Keratinocyte (primary cell): Measurements from ENCODE around the gene CRTC3. TPM values are rescaled to one million over a fixed set of nuclear protein-coding genes. Genes with fewer than 3 reads are reported as not detected.
"Not testable (repeated sequence)": the region's sequence is repeated elsewhere in the genome, so short reads cannot be mapped to it uniquely, and the experiment has no call there.

Source experiments
- DNase-seq: peaks from one replicate; pipeline ENCODE4 v3.0.0-alpha.2; 2011; ENCODE audit warnings: low read depth, missing footprints, low spot score
- FAIRE-seq: peaks from 2 replicates; lab custom pipeline; 2011; peaks lifted over from hg19 to GRCh38; lab: Jason Lieb, UNC
- H2AFZ ChIP-seq: 2 replicates; pipeline ENCODE4 v1.6.0; 2012; ENCODE audit warnings: low read length, control low read depth, inconsistent platforms; ENCODE audit not compliant: control insufficient read depth
- H3K27ac ChIP-seq: 2 replicates; pipeline ENCODE4 v1.5.1; 2011; ENCODE audit warnings: low read length; ENCODE audit not compliant: control insufficient read depth, insufficient read depth
- H3K27me3 ChIP-seq: 3 replicates; pipeline ENCODE4 v1.6.0; 2011; ENCODE audit warnings: low read length; ENCODE audit not compliant: control insufficient read depth, insufficient read depth; ENCODE audit errors: extremely low read depth
- H3K36me3 ChIP-seq, 2 experiments: 2 replicates in 1 of 2; 3 replicates in 1 of 2; pipeline ENCODE4 v1.5.1; 2011; ENCODE audit warnings: low read length in 2 of 2, mild to moderate bottlenecking in 1 of 2; ENCODE audit not compliant: control insufficient read depth in 2 of 2, insufficient read depth in 2 of 2; ENCODE audit errors: extremely low read depth in 1 of 2
- H3K4me1 ChIP-seq: 3 replicates; pipeline ENCODE4 v1.5.1; 2011; ENCODE audit warnings: low read length; ENCODE audit not compliant: control insufficient read depth, insufficient read depth; ENCODE audit errors: extremely low read depth
- H3K4me2 ChIP-seq: 3 replicates; pipeline ENCODE4 v1.6.0; 2011; ENCODE audit warnings: low read depth, low read length; ENCODE audit not compliant: control insufficient read depth, insufficient read depth; ENCODE audit errors: extremely low read depth
- H3K4me3 ChIP-seq, 3 experiments: fragments of 200-600 bp in 1 of 3; sonication (generic) in 1 of 3; 2 replicates in 2 of 3; 3 replicates in 1 of 3; pipeline ENCODE4 v1.5.1; 2011 to 2016; ENCODE audit warnings: low read length in 3 of 3, mild to moderate bottlenecking in 3 of 3, control low read depth in 2 of 3, inconsistent platforms in 1 of 3, low read depth in 1 of 3, mixed read lengths in 1 of 3, mixed run types in 1 of 3, moderate library complexity in 1 of 3; ENCODE audit not compliant: control insufficient read depth in 2 of 3, insufficient read depth in 2 of 3; ENCODE audit errors: extremely low read depth in 1 of 3
- H3K79me2 ChIP-seq: 2 replicates; pipeline ENCODE4 v1.6.0; 2012; ENCODE audit warnings: low read length; ENCODE audit not compliant: control insufficient read depth, insufficient read depth
- H3K9ac ChIP-seq: 3 replicates; pipeline ENCODE4 v1.6.0; 2011; ENCODE audit warnings: low read length; ENCODE audit not compliant: control insufficient read depth, insufficient read depth; ENCODE audit errors: extremely low read depth
- H3K9me1 ChIP-seq: 3 replicates; pipeline ENCODE4 v1.6.0; 2011; ENCODE audit warnings: low read length; ENCODE audit not compliant: control insufficient read depth, insufficient read depth; ENCODE audit errors: extremely low read depth
- H3K9me3 ChIP-seq: 2 replicates; pipeline ENCODE4 v1.5.1; 2012; ENCODE audit warnings: low read depth, low read length; ENCODE audit not compliant: control insufficient read depth
- H4K20me1 ChIP-seq: 3 replicates; pipeline ENCODE4 v1.6.0; 2011; ENCODE audit warnings: low read length; ENCODE audit not compliant: control insufficient read depth, insufficient read depth; ENCODE audit errors: extremely low read depth
- CTCF ChIP-seq, 3 experiments: IDR thresholded peaks in 1 of 3; conservative IDR thresholded peaks in 1 of 3; optimal IDR thresholded peaks in 1 of 3; 2 replicates in 2 of 3; 3 replicates in 1 of 3; pipeline versions ENCODE3 to v1.5.1; 2011; ENCODE audit warnings: low read length in 3 of 3, mild to moderate bottlenecking in 3 of 3, moderate library complexity in 2 of 3, control low read depth in 1 of 3, inconsistent platforms in 1 of 3; ENCODE audit not compliant: insufficient read depth in 2 of 3; ENCODE audit errors: extremely low read depth in 1 of 3
- EZH2 ChIP-seq: IDR thresholded peaks from one replicate; pipeline ENCODE4 v1.6.1; 2012; ENCODE audit warnings: inconsistent platforms, mild to moderate bottlenecking, low read length, moderate library complexity
- dilution Hi-C: fragments of 300-500 bp; cut with MboI; formaldehyde crosslinking; loops from one replicate; pipeline ENCODE4 v1.7.0; 2020; ENCODE audit warnings: low sequenced_read_pairs; ENCODE audit not compliant: extremely low pct_ligation_motif_present
- polyA plus RNA-seq, 5 experiments: library from polyadenylated mRNA; depleted of rRNA in 3 of 5; stranded (reverse) in 3 of 5; stranded (forward) in 1 of 5; unstranded in 1 of 5; fragments of >200 nt; gene quantifications; 1 replicate in 1 of 5; 2 replicates in 3 of 5; 3 replicates in 1 of 5; pipeline versions ENCODE4 v1.2.1 to v1.2.3, GENCODE V29; 2011 to 2012; ENCODE audit warnings: missing spikeins in 2 of 5, low read depth in 1 of 5, low replicate concordance in 1 of 5

The CRTC3 gene
- polyA plus RNA-seq, 1 donor (not counting 4 experiments of a cell fraction or from before 2014, with no cell fraction given), result 11.9 TPM

DNA sequence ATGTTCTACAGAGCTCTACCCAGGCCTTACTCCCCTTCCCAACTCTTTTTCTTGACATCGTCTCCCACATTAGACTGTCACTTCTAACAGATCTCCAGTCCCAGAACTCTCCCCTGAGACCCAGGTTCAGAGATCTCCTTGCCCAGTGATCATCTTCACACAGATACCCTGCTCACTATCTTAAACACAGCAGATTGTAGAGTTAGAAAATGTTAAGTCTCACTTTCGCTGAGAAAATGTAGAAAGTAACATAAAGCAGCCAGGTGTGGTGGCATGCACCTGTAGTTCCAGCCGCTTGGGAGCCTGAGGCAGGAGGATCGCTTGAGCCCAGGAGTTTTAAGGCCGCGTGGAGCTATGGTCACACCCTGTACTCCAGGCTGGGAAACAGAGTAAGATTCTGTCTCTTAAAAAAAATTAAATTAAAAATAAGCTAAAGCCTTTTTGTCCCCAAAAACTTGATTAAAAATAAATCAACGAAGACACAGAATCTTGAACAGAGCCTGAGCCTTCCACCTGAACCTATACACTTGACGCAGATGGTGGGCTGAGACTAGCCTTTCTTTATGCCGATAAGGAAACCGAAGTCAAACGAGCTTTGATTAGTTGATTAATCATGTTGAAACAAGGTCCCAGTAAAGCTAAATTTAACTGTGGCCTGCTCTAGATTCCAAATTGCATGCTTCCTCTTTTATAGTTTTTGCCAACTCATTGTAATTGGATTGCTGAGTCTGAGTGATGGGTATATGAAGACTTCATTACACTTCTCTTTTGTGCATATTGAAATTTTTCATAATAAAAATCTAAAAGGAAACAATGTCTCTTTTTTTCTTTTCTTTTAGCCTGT is 156.1 kb downstream of the CRTC3 start:
- Histone ChIP-seq H3K9ac (no peak overlapping the region), H3K9me1 (no peaks in the 10 kb centered on the region), H3K27ac (no peak overlapping the region), H3K4me1 (peaks cover 4% of the 10 kb centered on the region), H3K4me2 (no peak overlapping the region), H3K9me3 (no peaks in the 10 kb centered on the region), H3K27me3 (no peaks in the 10 kb centered on the region), H2AFZ (no peak overlapping the region), H3K79me2 (no peaks in the 10 kb centered on the region), H3K4me3 (no peak overlapping the region), H4K20me1 (no peaks in the 10 kb centered on the region), H3K36me3 (no peaks in the 10 kb centered on the region)
- DNase-seq, result no peak
- dilution Hi-C loops, result no loop called here
- no peak for FAIRE-seq
- TF ChIP-seq EZH2 (no peak), CTCF (optimal IDR thresholded peaks at IDR 0.05 in 1 of 3, IDR thresholded peaks at IDR 0.05 in 1 of 3, conservative IDR thresholded peaks at IDR 0.05 in 1 of 3; ENCODE audit: extremely low read depth in 1 of 3, insufficient read depth in 2 of 3, low read length in 3 of 3) (no peak)

DNA sequence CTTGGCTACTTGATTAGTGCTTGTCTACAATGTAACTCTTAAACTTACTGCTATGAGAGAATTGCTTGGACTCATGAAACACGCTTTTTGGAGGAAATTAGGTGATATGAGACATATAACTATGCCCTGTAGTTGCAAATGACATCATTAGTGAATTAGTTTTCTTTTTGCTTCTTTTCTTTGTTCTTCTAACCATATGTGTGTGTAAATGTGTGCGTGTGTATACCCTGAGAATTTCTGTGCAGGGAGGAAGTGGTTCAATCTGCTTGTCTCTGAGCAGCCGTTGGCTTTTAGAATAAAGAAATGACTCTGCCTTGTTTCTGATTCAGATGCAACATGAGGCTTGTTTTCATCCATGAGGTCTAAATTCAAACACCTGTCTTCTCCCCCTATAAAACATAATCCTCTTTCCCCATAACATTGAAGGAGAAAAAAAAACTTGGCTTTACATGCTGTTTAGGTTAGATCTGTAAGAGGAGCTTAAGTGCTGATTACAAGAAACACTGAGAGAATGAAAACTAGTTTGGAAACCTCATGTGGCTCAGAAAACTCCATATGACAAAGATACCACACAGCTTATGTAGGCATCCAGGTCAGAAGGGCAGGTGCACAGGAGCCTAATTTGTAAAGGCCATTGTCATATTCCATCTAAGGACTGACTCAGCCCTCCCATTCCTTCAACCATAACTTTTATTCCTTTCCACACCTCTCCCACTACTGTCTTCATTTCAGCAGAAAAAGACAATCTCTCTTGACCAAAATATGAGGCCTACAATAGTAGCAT is 156.9 kb downstream of the CRTC3 start:
- Histone ChIP-seq H2AFZ (no peak overlapping the region), H3K9me1 (no peaks in the 10 kb centered on the region), H3K4me2 (no peak overlapping the region), H3K4me1 (no peaks in the 10 kb centered on the region), H3K9ac (no peak overlapping the region), H3K27me3 (no peaks in the 10 kb centered on the region), H4K20me1 (no peaks in the 10 kb centered on the region), H3K79me2 (no peaks in the 10 kb centered on the region), H3K27ac (no peak overlapping the region), H3K36me3 (no peaks in the 10 kb centered on the region), H3K4me3 (no peak overlapping the region), H3K9me3 (no peaks in the 10 kb centered on the region)
- dilution Hi-C loops, result no loop called here
- no peak for TF ChIP-seq EZH2
- FAIRE-seq (no peak), DNase-seq (no peak)

DNA sequence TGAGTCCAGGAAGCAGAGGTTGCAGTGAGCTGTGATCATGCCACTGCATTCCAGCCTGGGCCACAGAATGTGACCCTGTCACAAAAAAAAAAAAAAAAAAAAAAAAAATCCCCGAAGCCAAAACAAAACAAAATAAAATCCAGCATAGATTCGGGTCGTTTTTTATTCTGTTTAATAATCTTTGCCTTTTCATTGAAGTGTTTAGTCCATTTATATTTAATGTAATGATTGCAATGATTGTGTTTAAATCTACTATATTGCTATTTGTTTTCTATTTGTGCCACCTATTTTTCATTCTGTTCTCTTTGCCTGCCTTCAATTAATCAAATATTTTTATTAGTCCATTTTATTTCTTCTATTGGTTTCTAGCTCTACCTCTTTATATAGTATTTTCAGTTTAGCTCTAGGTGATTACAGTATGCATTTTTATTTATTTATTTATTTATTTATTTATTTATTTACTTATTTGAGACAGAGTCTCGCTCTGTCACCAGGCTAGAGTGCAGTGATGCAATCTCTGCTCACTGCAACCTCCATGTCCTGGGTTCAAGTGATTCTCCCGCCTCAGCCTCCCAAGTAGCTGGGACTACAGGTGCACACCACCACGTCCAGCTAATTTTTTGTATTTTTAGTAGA is 159.7 kb downstream of the CRTC3 start:
- H3K4me2 ChIP-seq, H3K27me3 ChIP-seq, dilution Hi-C loops, H2AFZ ChIP-seq, H3K4me3 ChIP-seq, DNase-seq, H3K4me1 ChIP-seq, H3K27ac ChIP-seq, H3K9me3 ChIP-seq, H3K36me3 ChIP-seq, FAIRE-seq, H3K79me2 ChIP-seq, H3K9ac ChIP-seq, H3K9me1 ChIP-seq, H4K20me1 ChIP-seq: not testable (repeated sequence)
